Testis (tissue), 3 donors: ENCODE measurements around the gene XXYLT1. TPM values are rescaled to one million over a fixed set of nuclear protein-coding genes. Genes with fewer than 3 reads are reported as not detected.
A peak's percentile ranks its signal among the peaks of the same experiment; 100 is the strongest.

Experiments
- DNase-seq: peaks from one replicate; pipeline ENCODE4 v3.0.0-alpha.2; 2019
- H3K27ac ChIP-seq, 2 donors: fragments of 200-600 bp; sonication (generic); one replicate each; pipeline ENCODE4 v1.5.1; 2019
- H3K27me3 ChIP-seq: fragments of 200-600 bp; sonication (generic); one replicate; pipeline ENCODE4 v1.5.1; 2019
- H3K36me3 ChIP-seq: fragments of 200-600 bp; sonication (generic); one replicate; pipeline ENCODE4 v1.5.1; 2017; ENCODE audit warnings: low read depth; ENCODE audit errors: missing control alignments
- H3K4me1 ChIP-seq: fragments of 200-600 bp; sonication (generic); one replicate; pipeline ENCODE4 v1.5.1; 2019
- H3K4me3 ChIP-seq, 2 donors: fragments of 200-600 bp; sonication (generic); one replicate each; pipeline ENCODE4 v1.5.1; 2017 to 2019
- H3K9me3 ChIP-seq: fragments of 200-600 bp; sonication (generic); one replicate; pipeline ENCODE4 v1.5.1; 2017
- POLR2A ChIP-seq: fragments of 450-650 bp; IDR thresholded peaks from one replicate; pipeline ENCODE4 v1.6.1; 2017; ENCODE audit warnings: antibody characterized with exemption, mild to moderate bottlenecking, moderate library complexity
- WGBS, 2 donors: methylation state at CpG; one replicate each; pipeline ENCODE4 v1.1.5; 2018; 5-methylcytosine and 5-hydroxymethylcytosine counted together
- intact Hi-C: fragments of 100-400 bp; cut with DNase I; formaldehyde crosslinking; loops from one replicate; pipeline ENCODE4 v1.15.1; 2023; ENCODE audit warnings: low total_unique reads
- polyA plus RNA-seq: library from polyadenylated mRNA; stranded (reverse); fragments of 350-450 nt; fragmentation: Illumina TruSeq; extraction: RNeasy Lipid Tissue Mini Kit (QIAGEN cat#74804); gene quantifications from one replicate; pipeline ENCODE4 v1.2.3, GENCODE V29; 2014; ENCODE audit warnings: low read depth, low replicate concordance; ENCODE audit not compliant: insufficient read depth
- total RNA-seq, 2 donors: library from RNA; depleted of rRNA; stranded (reverse); fragments of >200 nt; gene quantifications; one replicate each; pipeline ENCODE4 v1.2.3, GENCODE V29; 2016
- TF ChIP-seq, protein P1 (sequence below), 3 experiments: fragments of 450-650 bp in 2 of 3; fragments of 200-600 bp in 1 of 3; sonication (generic) in 1 of 3; IDR thresholded peaks; one replicate each; pipeline ENCODE4 v1.5.1; 2016 to 2019; ENCODE audit warnings: antibody characterized with exemption in 3 of 3, mild to moderate bottlenecking in 2 of 3, moderate library complexity in 1 of 3

Gene XXYLT1
- total and polyA plus RNA-seq, 3 donors from 2014 or later: 7.2 to 12.5 (median 11.1) TPM

DNA sequence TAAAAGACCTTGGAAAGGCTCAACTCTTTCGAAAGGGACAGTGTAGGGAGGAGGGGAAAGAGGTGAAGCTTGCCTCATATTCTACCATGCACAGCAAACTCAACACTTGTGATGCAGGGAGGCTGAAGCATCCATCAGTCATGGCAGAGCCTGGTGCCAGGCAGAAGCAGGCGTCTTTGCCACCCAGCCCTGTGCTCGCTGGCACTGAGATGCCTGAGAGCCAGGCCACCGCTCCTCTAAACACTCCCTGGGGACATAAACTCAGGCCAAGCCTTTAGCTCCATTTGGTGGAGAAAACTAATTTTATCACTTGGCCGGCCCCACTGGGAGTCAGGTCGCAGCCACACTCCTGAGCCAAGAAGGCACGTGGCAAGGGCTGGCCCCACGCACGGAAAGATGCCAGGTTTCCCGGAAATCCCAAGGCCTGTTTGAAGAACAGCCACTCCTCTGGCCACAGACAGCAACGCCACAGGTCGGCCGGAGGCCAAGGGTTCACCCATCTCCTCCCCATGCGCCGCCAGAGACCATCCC is 30.7 kb downstream of the XXYLT1 start:
- WGBS, 2 donors: 44 to 55% methylated on average over 9 to 15 of the region's 15 CpGs
- H3K4me1 ChIP-seq: peaks cover 27% of the 10 kb centered on the region
- H3K27ac ChIP-seq: peak overlapping the region in 1 of 2 donors; percentile 36
- TF ChIP-seq, protein P1, sequence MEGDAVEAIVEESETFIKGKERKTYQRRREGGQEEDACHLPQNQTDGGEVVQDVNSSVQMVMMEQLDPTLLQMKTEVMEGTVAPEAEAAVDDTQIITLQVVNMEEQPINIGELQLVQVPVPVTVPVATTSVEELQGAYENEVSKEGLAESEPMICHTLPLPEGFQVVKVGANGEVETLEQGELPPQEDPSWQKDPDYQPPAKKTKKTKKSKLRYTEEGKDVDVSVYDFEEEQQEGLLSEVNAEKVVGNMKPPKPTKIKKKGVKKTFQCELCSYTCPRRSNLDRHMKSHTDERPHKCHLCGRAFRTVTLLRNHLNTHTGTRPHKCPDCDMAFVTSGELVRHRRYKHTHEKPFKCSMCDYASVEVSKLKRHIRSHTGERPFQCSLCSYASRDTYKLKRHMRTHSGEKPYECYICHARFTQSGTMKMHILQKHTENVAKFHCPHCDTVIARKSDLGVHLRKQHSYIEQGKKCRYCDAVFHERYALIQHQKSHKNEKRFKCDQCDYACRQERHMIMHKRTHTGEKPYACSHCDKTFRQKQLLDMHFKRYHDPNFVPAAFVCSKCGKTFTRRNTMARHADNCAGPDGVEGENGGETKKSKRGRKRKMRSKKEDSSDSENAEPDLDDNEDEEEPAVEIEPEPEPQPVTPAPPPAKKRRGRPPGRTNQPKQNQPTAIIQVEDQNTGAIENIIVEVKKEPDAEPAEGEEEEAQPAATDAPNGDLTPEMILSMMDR (IDR thresholded peaks at IDR 0.05): no peak
- no peak for TF ChIP-seq POLR2A
- peak; percentile 77 for DNase-seq
- H3K9me3 ChIP-seq: no peaks in the 10 kb centered on the region
- no peaks in the 10 kb centered on the region for H3K36me3 ChIP-seq
- no peaks in the 10 kb centered on the region for H3K27me3 ChIP-seq
- intact Hi-C loops: no loop called here
- H3K4me3 ChIP-seq: no peak overlapping the region

DNA sequence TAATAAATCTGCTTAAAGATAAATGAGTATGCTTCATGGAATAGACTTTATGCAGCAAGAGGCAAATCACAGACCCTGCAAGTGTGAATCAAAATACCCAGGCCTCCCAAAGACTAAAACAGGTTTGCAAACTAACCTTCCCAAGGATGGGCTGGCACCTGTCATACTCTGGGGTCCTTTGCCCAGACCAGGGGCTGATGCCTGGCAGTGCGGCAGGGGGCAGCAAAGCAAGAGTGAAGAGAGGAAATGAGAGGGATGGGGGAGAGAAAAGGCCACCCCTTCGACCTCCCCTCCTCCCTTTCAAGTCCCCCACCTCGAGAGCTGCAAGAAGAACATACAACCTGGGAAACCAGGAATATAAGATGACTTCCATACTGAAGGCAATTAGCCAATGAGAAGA is 31.8 kb downstream of the XXYLT1 start:
- Histone ChIP-seq H3K36me3 (no peaks in the 10 kb centered on the region), H3K9me3 (no peaks in the 10 kb centered on the region), H3K4me1 (peaks cover 27% of the 10 kb centered on the region), H3K27me3 (no peaks in the 10 kb centered on the region), H3K4me3 (no peak overlapping the region), H3K27ac (peak overlapping the region in 1 of 2 donors; percentile 36)
- TF ChIP-seq, protein P1 (IDR thresholded peaks at IDR 0.05): no peak
- TF ChIP-seq POLR2A: no peak
- no peak for DNase-seq
- WGBS, 2 donors: 76 to 80% methylated on average over 3 of the region's 3 CpGs
- intact Hi-C loops: no loop called here

DNA sequence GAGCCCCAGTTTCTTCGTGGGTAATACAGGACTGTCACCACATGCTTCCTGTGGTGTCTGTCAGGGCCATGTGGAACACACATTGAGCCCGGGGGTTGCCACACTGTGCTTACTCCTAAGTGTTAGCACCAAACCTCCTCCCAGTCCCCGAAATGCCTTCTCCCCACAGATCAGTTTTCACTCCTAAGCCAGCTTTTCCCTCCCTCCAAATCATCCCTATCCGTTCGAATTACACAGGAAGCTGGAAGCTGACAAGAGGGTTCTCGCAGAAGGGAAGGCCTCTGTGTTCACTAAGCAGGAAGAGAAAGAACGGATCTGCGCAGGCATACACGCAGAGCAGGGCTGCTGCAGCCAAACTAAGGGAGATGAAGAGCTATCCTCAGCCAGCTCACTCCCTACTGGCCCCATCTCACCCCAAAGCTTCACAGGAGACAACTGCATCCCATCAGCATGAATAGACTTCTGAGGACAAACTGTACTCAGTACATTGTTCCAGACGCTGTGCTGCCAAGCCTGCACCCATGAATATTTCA is 32.3 kb downstream of the XXYLT1 start:
- peak overlapping the region; percentile 56 to 83 for H3K27ac ChIP-seq
- H3K4me1 ChIP-seq: peaks cover 27% of the 10 kb centered on the region

DNA sequence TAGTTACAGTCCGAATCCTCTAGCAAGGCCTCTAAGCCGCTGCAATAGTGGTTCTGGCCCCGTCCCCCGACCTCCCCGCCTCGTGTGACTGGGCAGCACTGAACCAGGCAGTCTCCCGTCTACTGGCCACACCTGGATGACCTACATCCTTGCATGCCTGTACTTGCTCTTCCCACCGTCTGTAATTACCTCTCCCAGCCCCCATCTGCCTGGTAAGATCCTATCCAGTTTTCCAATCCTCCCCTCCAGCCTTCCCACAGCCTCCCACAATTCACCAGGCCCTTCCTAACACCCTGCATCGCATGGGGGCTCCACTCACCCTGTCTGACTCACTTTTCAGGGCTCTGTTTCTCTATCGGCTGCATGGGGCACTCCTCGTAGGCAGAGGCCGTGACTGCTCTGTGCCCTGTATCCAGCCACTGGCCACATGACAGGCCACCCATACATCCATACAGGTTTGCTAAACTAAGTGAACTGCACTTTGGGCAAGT is 32.8 kb downstream of the XXYLT1 start:
- H3K4me3 ChIP-seq: no peak overlapping the region
- peaks cover 27% of the 10 kb centered on the region for H3K4me1 ChIP-seq
- 80 to 82% methylated on average over 12 of the region's 12 CpGs for WGBS, 2 donors
- no peak for DNase-seq
- no peaks in the 10 kb centered on the region for H3K9me3 ChIP-seq
- peak overlapping the region; percentile 56 to 83 for H3K27ac ChIP-seq
- intact Hi-C loops: no loop called here
- no peaks in the 10 kb centered on the region for H3K36me3 ChIP-seq
- TF ChIP-seq POLR2A: no peak
- TF ChIP-seq, protein P1 (IDR thresholded peaks at IDR 0.05): no peak
- H3K27me3 ChIP-seq: no peaks in the 10 kb centered on the region

More for the DNA sequence above, 32.3 kb downstream of the XXYLT1 start:
- DNase-seq: peak; percentile 75
- Histone ChIP-seq H3K4me3 (no peak overlapping the region), H3K36me3 (no peaks in the 10 kb centered on the region), H3K27me3 (no peaks in the 10 kb centered on the region), H3K9me3 (no peaks in the 10 kb centered on the region)
- intact Hi-C loops: no loop called here
- WGBS, 2 donors: 47 to 58% methylated on average over 10 of the region's 10 CpGs
- no peak for TF ChIP-seq POLR2A
- TF ChIP-seq, protein P1 (IDR thresholded peaks at IDR 0.05): no peak
